KBM-7 (cell line): ENCODE results near the gene LAMA4.

Experiments
- DNase-seq: peaks from one replicate; pipeline ENCODE4 v3.0.0-alpha.2; 2015
- in situ Hi-C: fragments of 300-500 bp; cut with MboI; formaldehyde crosslinking; loops from 2 replicates; pipeline ENCODE4 v1.14.3; 2020; ENCODE audit warnings: low sequenced_read_pairs, low pct_unique_long_range_greater_than_20kb, mixed read lengths

The LAMA4 gene

DNA sequence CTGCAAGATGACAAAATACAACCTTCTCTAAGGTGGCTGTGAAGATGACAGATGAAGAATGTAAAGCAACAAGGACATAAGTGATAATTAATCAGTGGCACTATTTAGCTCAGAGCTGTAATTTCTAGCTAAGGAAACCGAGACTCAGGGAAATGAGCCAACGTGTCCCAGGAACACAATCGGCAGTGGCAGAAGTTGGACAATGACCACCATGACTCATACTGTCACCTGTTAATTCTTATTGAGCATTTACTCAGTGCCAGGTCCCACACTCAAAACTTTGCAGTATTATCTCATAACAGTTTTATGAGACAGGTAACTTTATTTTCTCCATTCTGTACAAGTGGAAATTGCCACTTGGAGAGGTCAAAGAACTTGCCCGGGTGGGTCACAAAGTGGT is 55.8 kb downstream of the LAMA4 start:
- in situ Hi-C loops, result loop anchor here (25.0 kb wide), 1 partner anchor 114 kb away; no protein-coding TSS in a partner anchor
- no peak for DNase-seq

DNA sequence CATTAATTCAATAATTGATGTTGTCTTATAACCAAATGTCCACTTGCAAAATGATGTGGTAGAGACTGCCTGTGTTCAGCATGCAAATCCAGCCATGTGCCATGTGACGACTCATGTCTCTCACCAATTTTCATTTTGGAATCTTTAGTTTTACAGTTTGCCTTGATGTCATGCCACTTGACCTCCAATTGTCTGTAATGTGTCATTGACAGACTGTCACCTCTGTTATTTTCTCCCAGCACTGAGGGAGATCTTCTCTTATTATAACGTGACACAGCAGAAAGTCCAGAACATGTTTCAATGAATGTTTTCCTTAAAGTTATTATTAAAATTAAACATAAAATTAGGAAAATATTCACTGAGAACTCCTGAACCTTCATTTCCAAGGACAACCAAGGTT is 56.7 kb downstream of the LAMA4 start:
- in situ Hi-C loops, result loop anchor here (25.0 kb wide), 1 partner anchor 115 kb away; no protein-coding TSS in a partner anchor
- no peak for DNase-seq

DNA sequence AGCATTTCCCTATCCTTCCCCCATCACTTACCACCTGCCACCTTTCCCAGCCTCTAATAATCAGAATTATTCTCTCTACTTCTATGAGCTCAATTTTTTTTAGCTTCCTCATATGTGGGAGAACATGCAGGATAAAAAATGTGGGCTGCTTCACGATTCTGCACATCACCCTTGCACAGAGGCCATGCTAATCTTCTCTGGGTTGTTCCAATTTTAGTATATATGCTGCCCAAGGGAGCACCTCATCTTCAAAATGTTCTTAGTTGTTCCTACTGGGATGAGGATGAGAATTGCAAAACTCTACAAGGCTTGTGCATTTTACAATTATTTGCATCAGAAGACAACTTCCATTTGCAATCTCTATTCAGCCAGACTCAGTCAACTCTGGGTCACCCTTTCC is 58.1 kb downstream of the LAMA4 start:
- no peak for DNase-seq
- in situ Hi-C loops, result loop anchor here (25.0 kb wide), 1 partner anchor 116 kb away; no protein-coding TSS in a partner anchor

DNA sequence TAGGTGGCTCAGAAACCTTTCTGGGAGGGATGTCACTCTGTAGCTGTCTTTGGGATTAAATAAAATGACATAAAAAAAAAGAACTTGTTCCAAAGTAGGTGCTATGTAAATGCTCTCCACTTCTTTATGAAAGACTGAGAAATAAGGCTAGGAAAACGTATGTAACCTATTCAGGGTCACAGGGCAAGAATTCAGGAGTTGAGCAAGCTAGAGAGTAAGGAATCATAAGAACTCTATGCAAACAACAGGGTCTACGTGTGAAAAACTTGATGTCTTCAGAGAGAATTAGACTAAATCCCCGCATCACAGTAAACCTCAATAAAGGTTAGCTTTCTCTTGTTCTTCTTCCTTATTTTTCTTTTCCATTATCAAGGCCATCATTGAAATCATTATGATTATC is 59.2 kb downstream of the LAMA4 start:
- no peak for DNase-seq
- in situ Hi-C loops, result loop anchor here (25.0 kb wide), 1 partner anchor 117 kb away; no protein-coding TSS in a partner anchor

DNA sequence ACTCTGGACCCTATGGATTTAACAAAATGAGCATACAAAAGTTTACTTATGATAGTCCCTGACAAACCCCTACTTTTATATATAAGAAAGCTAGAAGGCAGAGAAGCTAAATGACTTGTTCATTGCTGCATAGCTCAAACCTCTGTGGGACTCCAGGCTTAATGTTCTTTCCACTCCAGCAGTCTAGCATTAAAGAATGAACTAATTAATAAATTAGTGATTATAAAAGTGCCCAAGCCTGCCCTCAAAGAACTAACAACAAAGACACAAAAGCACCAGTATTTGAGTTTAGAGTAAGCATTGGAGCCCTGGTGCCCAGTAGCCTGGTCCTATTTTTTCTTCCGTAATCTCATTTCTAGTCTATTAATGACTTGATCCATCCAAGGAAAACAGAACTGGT is 59.9 kb downstream of the LAMA4 start:
- in situ Hi-C loops, result loop anchor here (25.0 kb wide), 1 partner anchor 118 kb away; no protein-coding TSS in a partner anchor
- DNase-seq, result no peak

DNA sequence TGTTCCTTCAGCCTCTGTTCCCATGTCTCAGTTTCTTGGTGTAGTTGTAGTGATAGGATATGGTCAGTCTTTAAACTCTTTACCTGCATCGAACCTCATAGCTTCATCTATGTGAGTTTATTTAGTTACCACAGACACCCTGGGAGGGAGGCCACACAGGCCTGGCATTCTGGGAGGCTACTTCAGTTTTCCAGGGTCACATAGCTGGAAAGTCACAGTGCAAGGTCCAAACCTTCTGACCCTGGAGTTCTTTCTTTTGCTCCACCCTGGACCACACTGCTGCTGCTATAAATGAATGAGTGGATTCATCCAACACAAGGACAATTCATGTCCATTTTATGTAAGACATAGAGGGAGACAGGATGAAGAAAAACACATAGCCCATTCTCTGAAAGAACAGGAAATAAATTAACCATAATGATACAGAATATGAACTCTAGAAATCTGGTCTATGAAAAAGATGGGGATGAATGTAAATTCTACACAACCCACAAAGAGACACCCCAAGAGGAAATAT is 60.8 kb downstream of the LAMA4 start:
- in situ Hi-C loops, result loop anchor here (25.0 kb wide), 1 partner anchor 119 kb away; no protein-coding TSS in a partner anchor
- DNase-seq, result no peak

DNA sequence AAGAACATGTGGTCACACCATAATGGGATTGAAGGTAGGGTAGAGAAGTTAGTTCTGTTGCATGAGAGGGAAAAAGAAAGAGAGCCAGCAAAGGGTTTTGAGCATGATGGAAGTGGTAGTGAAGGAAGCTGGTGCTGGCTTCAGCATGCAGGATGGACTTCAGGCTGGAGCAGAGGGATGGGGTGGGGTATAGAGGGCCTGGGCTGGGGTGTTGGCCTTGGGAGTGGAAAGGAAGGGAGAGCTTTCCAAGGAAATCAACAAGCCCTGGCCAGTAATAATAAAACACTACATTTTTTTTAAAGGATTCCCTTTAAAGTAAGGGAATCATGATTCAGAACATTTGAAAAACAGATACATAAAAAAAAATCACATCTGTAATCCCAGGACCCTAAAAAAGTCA is 61.2 kb downstream of the LAMA4 start:
- in situ Hi-C loops, result loop anchor here (25.0 kb wide), 1 partner anchor 119 kb away; no protein-coding TSS in a partner anchor
- DNase-seq, result no peak

DNA sequence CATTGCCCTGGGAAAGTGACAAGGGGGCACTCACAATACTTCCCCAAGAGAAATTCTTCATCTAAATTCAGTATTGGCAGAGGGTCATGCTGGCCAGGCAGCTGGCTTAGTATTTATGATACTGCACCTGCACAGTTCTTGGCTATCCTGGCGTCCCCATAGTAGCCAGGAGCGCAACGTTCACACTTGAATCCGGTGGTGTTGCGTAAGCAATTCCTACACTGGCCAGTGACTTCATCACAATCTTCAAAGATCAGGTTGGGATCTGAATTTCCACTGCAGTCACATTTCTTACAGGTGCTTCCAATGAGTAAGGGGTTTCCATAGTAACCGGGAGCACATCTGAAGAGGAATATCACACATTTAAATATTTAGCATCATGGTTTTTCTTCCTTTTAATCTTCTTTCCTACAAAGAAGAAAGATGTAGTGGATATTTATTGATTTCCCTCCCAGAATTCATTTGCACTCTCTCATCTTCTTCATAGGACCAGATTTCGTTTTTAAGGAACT is 62.8 kb downstream of the LAMA4 start:
- no peak for DNase-seq
- in situ Hi-C loops, result loop anchor here (25.0 kb wide), 1 partner anchor 121 kb away; no protein-coding TSS in a partner anchor

- no peak for DNase-seq
- in situ Hi-C loops, result loop anchor here (25.0 kb wide), 1 partner anchor 122 kb away; no protein-coding TSS in a partner anchor
These were observed 64.2 kb downstream of the LAMA4 start for GRCh38 chr6:112190164-112190563.

- in situ Hi-C loops, result loop anchor here (25.0 kb wide), 1 partner anchor 123 kb away; no protein-coding TSS in a partner anchor
- no peak for DNase-seq
These were observed 64.9 kb downstream of the LAMA4 start for GRCh38 chr6:112189494-112189893.

GRCh38 chr6:112188906-112189305 is 65.5 kb downstream of the LAMA4 start:
- no peak for DNase-seq
- in situ Hi-C loops, result loop anchor here (25.0 kb wide), 1 partner anchor 123 kb away; no protein-coding TSS in a partner anchor

- in situ Hi-C loops, result loop anchor here (25.0 kb wide), 1 partner anchor 125 kb away; no protein-coding TSS in a partner anchor
- no peak for DNase-seq
These were observed 66.6 kb downstream of the LAMA4 start for GRCh38 chr6:112187736-112188135.

GRCh38 chr6:112184951-112185350 is 69.4 kb downstream of the LAMA4 start:
- no peak for DNase-seq
- in situ Hi-C loops, result loop anchor here (25.0 kb wide), 1 partner anchor 127 kb away; no protein-coding TSS in a partner anchor

GRCh38 chr6:112183271-112183671 is 71.1 kb downstream of the LAMA4 start:
- in situ Hi-C loops, result loop anchor here (25.0 kb wide), 1 partner anchor 129 kb away; no protein-coding TSS in a partner anchor
- no peak for DNase-seq

DNA sequence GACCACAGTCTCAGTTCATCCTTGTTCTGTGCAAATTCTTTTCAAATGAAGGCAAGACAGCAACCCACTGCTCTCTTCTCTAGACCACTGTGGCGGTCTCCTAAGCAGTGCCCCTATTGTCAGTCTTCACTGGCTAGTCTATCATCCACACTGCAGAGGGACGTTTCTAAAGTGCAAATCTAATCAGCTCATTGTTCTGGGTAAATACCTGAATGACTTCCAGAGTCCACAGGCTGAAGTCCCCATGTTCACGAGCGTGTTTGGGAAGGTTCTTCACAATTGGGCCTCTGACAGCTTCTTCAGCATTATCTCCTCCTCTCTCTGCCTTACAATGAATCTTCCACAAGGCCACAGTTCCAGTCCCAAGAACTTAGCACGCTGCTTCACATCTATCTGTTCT is 73.2 kb downstream of the LAMA4 start:
- DNase-seq, result no peak
- in situ Hi-C loops, result loop anchor here (25.0 kb wide), 1 partner anchor 131 kb away; no protein-coding TSS in a partner anchor

- in situ Hi-C loops, result loop anchor here (25.0 kb wide), 1 partner anchor 132 kb away; no protein-coding TSS in a partner anchor
- peak; percentile 37 for DNase-seq
These were observed 74.1 kb downstream of the LAMA4 start for GRCh38 chr6:112180095-112180820.

DNA sequence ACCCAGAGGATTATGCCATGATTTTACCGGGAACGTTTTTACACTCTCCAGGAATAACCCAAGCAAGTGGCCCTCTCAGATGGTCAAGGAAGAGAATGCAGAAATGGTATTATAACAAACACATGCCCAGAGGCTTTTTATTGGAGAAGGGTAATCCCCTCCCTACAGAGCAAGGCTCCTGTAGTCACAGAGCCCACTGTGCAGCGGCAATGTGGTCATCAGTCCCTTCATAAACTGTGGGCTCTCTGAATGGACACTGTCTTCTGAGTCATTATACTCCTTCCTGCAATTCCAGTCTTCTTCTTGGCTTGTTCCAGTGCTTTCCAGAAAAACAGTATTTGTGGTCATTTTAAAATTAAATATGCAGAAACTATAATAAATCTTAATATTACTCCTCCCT is 74.7 kb downstream of the LAMA4 start:
- in situ Hi-C loops, result loop anchor here (25.0 kb wide), 1 partner anchor 133 kb away; no protein-coding TSS in a partner anchor
- no peak for DNase-seq

DNA sequence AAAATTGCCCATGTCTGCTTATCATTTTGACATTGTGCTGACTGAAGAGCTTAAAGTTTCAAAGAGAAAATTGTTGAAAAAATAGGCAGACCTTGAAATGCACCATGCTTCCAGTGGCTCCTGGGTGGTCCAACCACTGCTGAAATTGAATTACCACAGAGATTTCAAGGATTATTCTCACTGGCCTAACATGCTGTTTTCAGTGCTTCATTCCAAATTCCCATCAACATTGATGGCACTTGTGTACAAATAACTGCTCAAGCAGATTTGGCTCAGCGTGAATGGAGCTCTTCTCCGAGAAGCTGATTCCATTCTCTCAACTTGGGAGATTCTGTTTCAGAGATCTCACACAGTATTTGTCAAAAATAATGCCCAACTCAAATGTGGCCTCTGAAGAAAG is 75.5 kb downstream of the LAMA4 start:
- no peak for DNase-seq
- in situ Hi-C loops, result loop anchor here (25.0 kb wide), 1 partner anchor 133 kb away; no protein-coding TSS in a partner anchor

DNA sequence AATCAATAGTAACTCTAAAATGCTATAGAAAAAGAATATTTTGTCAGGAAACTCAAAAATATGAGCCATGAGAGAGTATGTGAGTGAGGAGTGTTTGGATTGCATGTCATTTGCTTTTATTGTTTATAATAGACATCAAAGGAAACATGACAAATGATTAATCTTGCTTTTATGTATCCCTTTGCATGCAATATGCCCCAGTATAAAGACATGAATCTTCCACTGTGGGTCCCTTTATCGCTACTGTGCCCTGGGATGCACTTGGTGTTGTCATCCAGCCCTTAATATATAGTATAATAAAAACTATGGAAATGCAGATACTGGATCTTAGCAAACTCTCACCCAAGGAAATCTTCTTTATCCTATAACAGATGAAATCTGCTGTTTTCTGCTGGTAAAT is 77.3 kb downstream of the LAMA4 start:
- in situ Hi-C loops, result loop anchor here (25.0 kb wide), 1 partner anchor 135 kb away; no protein-coding TSS in a partner anchor

More for the DNA sequence above, 77.3 kb downstream of the LAMA4 start:
- no peak for DNase-seq
